HPDE6-E6E7 (cell line): Measurements from ENCODE around the gene UNC5A.

Experiments used
- DNase-seq: peaks from one replicate; pipeline ENCODE4 v3.0.0; 2011; ENCODE audit warnings: missing footprints; ENCODE audit errors: extremely low spot score

Gene UNC5A

GRCh38 chr5:176800024-176800423, 10.3 kb upstream of the UNC5A start:
- DNase-seq, result no peak

GRCh38 chr5:176802116-176802784, 8.1 kb upstream of the UNC5A start:
- DNase-seq, result no peak

DNA sequence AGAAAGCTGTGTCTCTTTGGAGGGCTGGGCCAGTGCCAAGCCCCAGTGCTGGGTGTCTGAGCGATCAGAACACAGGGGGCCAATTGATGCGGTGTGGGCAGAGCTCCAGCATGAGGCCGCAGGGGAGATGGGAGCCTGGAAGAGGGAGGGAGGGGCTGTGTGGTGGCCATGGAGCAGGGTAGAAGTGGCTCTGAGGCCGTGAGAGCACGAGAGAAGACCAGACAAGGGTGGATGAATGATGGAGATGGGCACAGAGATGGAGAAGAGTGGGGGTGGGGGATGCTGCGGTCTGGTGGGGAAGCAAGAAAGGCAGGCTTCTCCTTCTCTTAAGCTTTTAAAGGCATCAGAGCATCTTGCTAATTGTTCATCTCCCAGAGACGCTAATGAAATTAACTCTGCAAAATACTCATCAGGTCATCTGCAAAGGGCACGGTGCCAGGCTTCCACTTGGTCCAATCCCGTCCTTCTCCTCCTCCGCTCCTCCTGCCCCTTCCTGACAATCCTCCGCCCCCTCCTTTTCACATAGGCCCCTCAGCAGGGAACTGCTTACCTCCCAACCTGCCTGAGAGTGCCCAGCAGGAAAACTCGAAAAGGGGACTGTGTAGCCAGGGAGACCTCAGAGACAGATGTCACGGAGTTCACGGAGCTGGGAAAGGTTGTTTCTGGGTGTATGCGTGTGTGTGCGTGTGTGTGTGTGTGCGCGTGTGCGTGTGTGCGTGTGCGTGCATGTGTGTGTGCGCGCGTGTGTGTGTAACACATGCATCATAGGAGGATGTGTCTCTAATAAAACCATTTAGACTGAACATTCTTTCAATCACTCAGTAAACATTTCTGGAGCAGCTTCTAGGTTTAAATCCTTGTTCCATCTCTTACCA, 7.1 kb upstream of the UNC5A start:
- no peak for DNase-seq

GRCh38 chr5:176803943-176804498, 6.3 kb upstream of the UNC5A start:
- DNase-seq, result no peak

- no peak for DNase-seq
These were observed 4.2 kb upstream of the UNC5A start for GRCh38 chr5:176806137-176806536.

- DNase-seq, result no peak
These were observed 747 bp upstream of the UNC5A start for GRCh38 chr5:176809544-176810080.

- DNase-seq, result no peak
These were observed 535 bp downstream of the UNC5A start for GRCh38 chr5:176810687-176811501.

DNA sequence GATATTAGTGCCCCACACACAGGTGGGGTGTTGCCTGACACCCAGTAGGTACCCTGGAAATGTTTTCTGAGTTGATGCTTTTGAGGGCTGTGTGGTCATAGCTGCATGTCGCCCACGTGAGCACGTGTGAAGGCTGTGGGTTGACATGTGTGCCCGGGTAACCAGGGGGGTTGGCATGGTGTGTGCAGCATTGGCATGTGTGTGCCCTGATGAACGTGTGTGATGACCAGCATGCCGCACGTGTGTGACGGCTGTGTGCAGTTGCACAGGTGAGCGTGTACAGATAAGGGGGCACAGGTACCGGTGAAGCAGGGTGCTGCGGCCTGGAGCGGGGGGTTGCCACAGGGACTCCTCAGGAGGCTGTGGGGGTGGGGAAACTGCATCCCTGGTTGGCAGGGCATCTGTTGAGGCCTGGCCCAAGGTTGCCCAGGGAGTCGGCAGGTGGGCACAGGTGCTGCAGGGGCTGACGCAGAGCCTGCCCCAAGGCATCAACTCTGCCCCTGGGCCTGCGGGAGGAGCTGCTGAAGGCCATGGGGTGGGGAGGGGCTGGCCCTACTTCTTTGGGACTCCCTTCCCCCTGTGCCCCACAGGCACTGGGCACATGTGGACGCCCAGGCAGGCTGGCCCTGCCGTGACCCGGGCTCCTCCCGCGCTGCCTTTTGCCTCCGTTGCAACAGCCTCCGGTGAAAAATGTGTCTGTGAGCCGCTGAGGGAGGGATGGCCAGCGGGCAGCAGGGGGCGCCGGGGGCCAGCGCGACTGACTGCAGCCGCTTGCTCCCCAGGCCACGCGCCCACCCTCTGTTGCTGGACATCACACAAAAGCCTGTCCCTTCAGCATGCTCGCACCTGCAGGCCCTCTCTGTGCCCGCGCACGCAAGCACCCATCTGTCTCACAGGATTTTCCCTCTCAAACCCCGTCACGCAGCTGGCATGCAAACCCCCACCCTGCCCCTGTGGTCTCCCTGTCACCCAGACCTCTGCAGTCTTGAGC, 2.2 kb downstream of the UNC5A start:
- no peak for DNase-seq

- no peak for DNase-seq
These were observed 3.4 kb downstream of the UNC5A start for GRCh38 chr5:176813587-176814312.

GRCh38 chr5:176814313-176814685, 3.9 kb downstream of the UNC5A start:
- DNase-seq, result no peak

DNA sequence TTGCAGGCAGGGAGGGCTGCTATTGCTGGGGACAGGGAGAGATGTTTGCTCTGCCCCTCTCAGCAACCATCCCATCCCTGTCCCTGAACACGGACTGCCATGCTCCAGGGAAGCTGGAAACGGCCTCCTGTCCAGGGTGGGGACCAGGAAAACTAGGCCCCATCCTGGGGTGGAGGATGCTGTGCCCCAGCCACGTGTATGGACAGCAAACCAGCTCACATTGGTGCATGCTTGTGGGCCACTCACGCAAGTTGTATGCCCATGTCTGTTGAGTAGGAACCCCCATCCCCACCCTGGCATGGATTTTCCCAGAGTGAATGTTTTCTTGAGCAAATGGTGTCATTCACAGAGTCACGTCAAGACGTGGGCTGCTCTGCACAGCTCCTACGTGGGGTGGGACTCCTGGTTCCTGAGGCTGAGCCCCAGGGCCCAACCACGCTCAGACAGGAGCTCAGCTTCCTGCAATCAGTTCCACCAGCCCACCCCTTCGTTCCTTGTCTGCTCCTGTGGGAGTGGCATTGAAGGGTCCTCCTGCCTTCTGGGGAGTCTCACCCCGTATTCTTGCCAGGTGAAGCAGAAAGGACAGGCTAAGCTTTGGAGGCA, 4.6 kb downstream of the UNC5A start:
- DNase-seq, result no peak

DNA sequence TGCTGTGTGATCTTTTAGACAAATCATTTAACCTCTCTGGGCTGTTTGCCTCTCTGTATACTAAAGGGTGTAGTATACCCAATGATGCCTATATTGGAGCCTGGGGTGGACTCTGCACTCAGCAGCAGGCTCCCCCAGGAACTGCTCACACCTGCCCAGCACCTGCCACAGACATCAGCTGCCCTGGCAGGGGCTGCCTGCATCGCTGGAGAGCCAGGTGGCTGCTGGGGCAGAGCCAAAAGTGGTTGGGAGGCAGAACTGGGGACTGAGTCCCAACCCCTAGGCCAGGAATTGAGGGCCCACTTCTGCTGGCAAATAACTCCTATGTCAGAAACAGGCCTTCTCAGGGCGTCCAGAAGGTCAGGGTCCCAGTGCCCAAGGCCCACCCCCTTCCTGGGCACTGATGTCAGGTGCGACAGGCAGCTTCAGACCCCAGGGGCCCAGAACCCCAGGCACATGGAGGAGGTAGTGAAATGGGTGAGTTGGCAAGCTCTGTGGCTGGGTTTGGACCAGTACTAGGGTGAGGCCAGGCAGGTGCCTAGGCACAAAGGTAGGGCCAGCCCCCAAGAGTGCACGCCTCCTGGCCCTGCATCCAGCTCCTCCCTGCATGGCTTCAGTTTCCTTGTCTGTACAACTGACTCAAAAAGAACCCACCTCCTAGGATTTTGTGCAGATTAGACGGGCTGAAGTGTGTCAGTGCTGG, 5.8 kb downstream of the UNC5A start:
- DNase-seq, result no peak

DNA sequence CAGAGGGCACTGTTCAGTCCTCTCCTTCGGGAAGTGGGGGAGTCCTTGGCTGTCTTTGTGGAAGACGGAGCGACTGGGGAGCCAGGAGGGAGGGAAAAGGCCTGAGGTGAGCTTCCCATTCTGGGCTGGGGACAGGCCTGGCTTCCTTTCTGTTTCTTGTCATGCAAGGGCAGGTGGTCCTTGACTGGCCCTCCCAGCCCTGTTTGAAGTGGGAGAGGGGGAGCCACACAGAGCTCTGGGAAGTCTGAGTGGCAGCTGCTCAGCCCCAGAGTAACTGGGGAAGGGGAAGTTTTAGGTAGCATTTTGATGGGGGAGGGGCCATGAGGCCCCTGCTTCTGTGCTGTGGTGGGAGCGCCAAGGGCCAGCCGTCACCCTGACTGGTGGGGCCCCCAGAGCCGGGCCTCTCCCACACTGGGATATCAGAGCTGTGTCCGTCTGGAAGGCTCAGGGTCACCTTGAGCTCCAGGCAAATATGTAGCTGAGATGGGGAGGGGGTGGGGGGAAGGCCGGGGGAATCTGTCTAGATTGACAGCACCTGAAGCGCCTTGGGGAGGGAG, 6.5 kb downstream of the UNC5A start:
- no peak for DNase-seq

GRCh38 chr5:176817369-176817840, 7.0 kb downstream of the UNC5A start:
- DNase-seq, result no peak

DNA sequence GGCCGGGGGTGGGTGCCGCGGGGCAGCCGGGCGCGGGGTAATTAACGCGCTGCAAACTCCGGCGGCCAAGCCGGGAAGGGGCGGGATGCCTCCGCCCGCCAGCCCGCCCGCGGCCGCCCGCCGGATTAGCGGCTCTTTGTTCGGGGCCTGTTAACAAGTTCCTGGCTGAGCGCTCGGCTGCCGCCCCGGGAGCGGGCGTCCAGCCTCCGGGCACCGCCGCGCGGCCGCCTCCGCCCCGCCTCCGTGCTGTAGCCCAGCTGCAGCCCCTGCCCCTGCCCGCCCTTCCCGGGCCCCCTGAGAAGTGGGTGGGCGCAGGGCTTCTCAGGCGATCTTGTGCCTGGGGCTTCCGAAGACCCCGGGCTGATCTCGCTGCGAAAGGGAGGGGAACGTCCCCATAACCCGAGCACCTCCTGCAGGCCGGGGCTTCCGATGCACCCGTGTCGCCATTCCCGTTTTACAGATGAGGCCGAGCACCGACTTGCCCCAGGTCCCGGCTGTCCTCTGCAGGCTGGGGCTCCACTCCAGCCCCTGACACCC, 7.5 kb downstream of the UNC5A start:
- no peak for DNase-seq

GRCh38 chr5:176818391-176819098, 8.2 kb downstream of the UNC5A start:
- DNase-seq, result no peak

DNA sequence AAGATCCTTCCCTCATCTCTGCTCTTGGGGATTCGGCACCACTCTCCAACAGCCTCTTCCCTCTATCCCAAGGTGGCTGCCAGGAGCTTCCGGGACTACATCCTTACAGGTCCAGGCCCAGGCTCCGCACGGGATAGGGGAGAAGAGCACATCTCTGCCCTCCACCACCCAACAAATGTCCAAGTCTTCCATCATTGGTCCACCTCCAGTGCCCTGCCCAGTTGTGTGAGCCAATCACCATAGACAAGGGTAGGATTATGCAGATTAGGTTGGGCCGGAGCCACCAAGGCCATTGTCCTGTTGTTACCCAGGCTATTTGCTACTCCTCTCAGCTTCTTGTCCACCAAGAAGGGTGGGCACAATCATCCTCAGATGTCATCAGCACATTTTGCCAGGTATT, 9.1 kb downstream of the UNC5A start:
- DNase-seq, result no peak
